ENCODE data around the gene IKZF5. TPM values are rescaled to one million over a fixed set of nuclear protein-coding genes. Genes with fewer than 3 reads are reported as not detected.

IKZF5 gene
- total and polyA plus RNA-seq, 9 of the 15 experiments (the other 6 are each of a cell fraction or from before 2014, with no cell fraction given): 3.8 to 19.6 (median 12.4) TPM

DNA sequence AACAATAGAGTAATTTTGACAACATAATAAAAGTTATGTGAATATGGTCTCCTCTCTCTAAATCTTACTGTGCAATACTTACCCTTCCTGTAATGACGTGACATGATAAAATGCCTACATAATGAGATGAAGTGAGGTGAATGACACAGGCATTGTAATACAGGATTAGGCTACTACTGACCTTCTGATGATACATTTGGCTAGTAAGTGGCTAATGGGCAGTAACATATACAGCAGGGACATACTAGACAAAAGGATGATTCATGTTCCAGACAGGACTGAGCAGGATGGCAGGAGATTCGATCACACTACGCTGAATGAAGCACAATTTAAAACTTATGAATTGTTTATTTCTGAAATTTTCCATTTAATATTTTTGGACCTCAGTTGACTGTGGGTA, 59.3 kb downstream of the IKZF5 start:
- Histone ChIP-seq H3K27me3 (ENCODE audit: control insufficient read depth in 2 of 2, insufficient read depth in 2 of 2, low read length in 2 of 2) (no peaks in the 10 kb centered on the region), H2AFZ (ENCODE audit: low read depth, low read length) (no peak overlapping the region), H3K27ac (ENCODE audit: extremely low read depth, low read depth, low read length) (no peak overlapping the region), H3K9me1 (ENCODE audit: control insufficient read depth, insufficient read depth, low read length) (no peaks in the 10 kb centered on the region), H3K9ac (ENCODE audit: insufficient read depth in 1 of 2, low read depth in 2 of 2, low read length in 2 of 2) (no peak overlapping the region), H3K4me2 (ENCODE audit: insufficient read depth, low read length) (no peak overlapping the region), H4K20me1 (replicated peaks; ENCODE audit: control insufficient read depth, insufficient read depth, low read length) (no peaks in the 10 kb centered on the region), H3K79me2 (ENCODE audit: control insufficient read depth, insufficient read depth, low read length) (peaks cover 16% of the 10 kb centered on the region), H3K36me3 (ENCODE audit: control insufficient read depth, insufficient read depth, low read length) (peaks cover 42% of the 10 kb centered on the region; the same call in 1 of the 3 replicates), H3K4me3 (no peak overlapping the region), H3K4me1 (replicated peaks in 1 of 2; ENCODE audit: control insufficient read depth in 2 of 2, insufficient read depth in 2 of 2, low read length in 2 of 2) (peaks cover 0 to 5% of the 10 kb centered on the region in 2 experiments; a peak in 3 of 5 replicates), H3K9me3 (replicated peaks; ENCODE audit: control insufficient read depth, insufficient read depth, low read depth, low read length) (no peaks in the 10 kb centered on the region)
- BruUV-seq (replicated peaks): no TSS peak
- TF ChIP-seq, protein P1, sequence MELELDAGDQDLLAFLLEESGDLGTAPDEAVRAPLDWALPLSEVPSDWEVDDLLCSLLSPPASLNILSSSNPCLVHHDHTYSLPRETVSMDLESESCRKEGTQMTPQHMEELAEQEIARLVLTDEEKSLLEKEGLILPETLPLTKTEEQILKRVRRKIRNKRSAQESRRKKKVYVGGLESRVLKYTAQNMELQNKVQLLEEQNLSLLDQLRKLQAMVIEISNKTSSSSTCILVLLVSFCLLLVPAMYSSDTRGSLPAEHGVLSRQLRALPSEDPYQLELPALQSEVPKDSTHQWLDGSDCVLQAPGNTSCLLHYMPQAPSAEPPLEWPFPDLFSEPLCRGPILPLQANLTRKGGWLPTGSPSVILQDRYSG (tag; conservative IDR thresholded peaks at IDR 0.05; ENCODE audit: low read depth): no peak
- TF ChIP-seq MTA2 (IDR thresholded peaks at IDR 0.05; ENCODE audit: low read depth): no peak
- TF ChIP-seq, protein P2, sequence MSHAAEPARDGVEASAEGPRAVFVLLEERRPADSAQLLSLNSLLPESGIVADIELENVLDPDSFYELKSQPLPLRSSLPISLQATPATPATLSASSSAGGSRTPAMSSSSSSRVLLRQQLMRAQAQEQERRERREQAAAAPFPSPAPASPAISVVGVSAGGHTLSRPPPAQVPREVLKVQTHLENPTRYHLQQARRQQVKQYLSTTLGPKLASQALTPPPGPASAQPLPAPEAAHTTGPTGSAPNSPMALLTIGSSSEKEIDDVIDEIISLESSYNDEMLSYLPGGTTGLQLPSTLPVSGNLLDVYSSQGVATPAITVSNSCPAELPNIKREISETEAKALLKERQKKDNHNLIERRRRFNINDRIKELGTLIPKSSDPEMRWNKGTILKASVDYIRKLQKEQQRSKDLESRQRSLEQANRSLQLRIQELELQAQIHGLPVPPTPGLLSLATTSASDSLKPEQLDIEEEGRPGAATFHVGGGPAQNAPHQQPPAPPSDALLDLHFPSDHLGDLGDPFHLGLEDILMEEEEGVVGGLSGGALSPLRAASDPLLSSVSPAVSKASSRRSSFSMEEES (CRISPR knock-in tag; IDR thresholded peaks at IDR 0.05): no peak
- TF ChIP-seq, protein P3, sequence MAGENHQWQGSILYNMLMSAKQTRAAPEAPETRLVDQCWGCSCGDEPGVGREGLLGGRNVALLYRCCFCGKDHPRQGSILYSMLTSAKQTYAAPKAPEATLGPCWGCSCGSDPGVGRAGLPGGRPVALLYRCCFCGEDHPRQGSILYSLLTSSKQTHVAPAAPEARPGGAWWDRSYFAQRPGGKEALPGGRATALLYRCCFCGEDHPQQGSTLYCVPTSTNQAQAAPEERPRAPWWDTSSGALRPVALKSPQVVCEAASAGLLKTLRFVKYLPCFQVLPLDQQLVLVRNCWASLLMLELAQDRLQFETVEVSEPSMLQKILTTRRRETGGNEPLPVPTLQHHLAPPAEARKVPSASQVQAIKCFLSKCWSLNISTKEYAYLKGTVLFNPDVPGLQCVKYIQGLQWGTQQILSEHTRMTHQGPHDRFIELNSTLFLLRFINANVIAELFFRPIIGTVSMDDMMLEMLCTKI (IDR thresholded peaks at IDR 0.05; ENCODE audit: partially characterized antibody): no peak
- no peak for TF ChIP-seq ZNF146 (CRISPR knock-in tag; IDR thresholded peaks at IDR 0.05; ENCODE audit: unreplicated experiment)
- TF ChIP-seq ZSCAN29 (IDR thresholded peaks at IDR 0.05): no peak
- TF ChIP-seq MAFK (IDR thresholded peaks at IDR 0.05; ENCODE audit: low read length): no peak
- no peak for TF ChIP-seq L3MBTL2 (IDR thresholded peaks at IDR 0.05)
- TF ChIP-seq ZBTB1 (CRISPR knock-in tag; IDR thresholded peaks at IDR 0.05; ENCODE audit: borderline replicate concordance, low read depth): no peak
- intact Hi-C loops (cut with micrococcal nuclease) (no loop called here), in situ Hi-C loops (cut with MboI) (no loop called here)
- WGBS (ENCODE audit: insufficient coverage, low coverage, missing lambda C conversion rate): 93% methylated on average over 3 of the region's 3 CpGs
- no peak for ATAC-seq
- FAIRE-seq: no peak
- ChIA-PET POLR2A (no interaction called here), CTCF (ENCODE audit: low intra/inter-chr PET ratio) (no interaction called here)
- DNase-seq (ENCODE audit: extremely low read depth in 1 of 4, low spot score in 3 of 4): no peak

Other genes starting within 250 kb of the IKZF5 start
Only the 7 nearest of the 9 such genes appear.
- gene FAM24B, start 129.2 kb downstream of the IKZF5 start, total RNA-seq (2014; rRNA removed): 6.4 and 9.4 TPM in 2 replicates
- gene FAM24B, start 129.2 kb downstream of the IKZF5 start, total RNA-seq (2014; rRNA removed; fragmentation: Illumina TruSeq; extraction: Trizol): 7.6 and 8.5 TPM in 2 replicates
- 5.9 and 7.1 TPM in 2 replicates for gene FAM24B, start 129.2 kb downstream of the IKZF5 start, total RNA-seq (2015; rRNA removed; fragmentation: Illumina TruSeq; extraction: Trizol)
- 5.9 and 8.7 TPM in 2 replicates for gene FAM24B, start 129.2 kb downstream of the IKZF5 start, total RNA-seq (2021)
- gene FAM24B, start 129.2 kb downstream of the IKZF5 start, polyA plus RNA-seq (2011; rRNA removed): 6.0 and 8.4 TPM in 2 replicates
- 7.9 and 9.2 TPM in 2 replicates for gene FAM24B, start 129.2 kb downstream of the IKZF5 start, polyA plus RNA-seq (2014; fragmentation: Illumina TruSeq; extraction: Trizol)
- 10 to 100 TPM; 14.5 to 19.6 TPM for gene FAM24B, start 129.2 kb downstream of the IKZF5 start, polyA plus RNA-seq (2014; fragmentation: Nextera tagmentation; extraction: Ambion mirVana)
- 14.5 TPM in 2 replicates for gene FAM24B, start 129.2 kb downstream of the IKZF5 start, polyA plus RNA-seq (2014; rRNA removed)
- gene FAM24A, start 98.2 kb downstream of the IKZF5 start, total RNA-seq (2014; rRNA removed): not detected in 2 replicates
- not detected in 2 replicates for gene FAM24A, start 98.2 kb downstream of the IKZF5 start, total RNA-seq (2014; rRNA removed; fragmentation: Illumina TruSeq; extraction: Trizol)
- not detected in 2 replicates for gene FAM24A, start 98.2 kb downstream of the IKZF5 start, total RNA-seq (2015; rRNA removed; fragmentation: Illumina TruSeq; extraction: Trizol)
- not detected in 2 replicates for gene FAM24A, start 98.2 kb downstream of the IKZF5 start, total RNA-seq (2021)
- gene FAM24A, start 98.2 kb downstream of the IKZF5 start, polyA plus RNA-seq (2011; rRNA removed): not detected in 2 replicates
- not detected in 2 replicates for gene FAM24A, start 98.2 kb downstream of the IKZF5 start, polyA plus RNA-seq (2014; fragmentation: Illumina TruSeq; extraction: Trizol)
- gene FAM24A, start 98.2 kb downstream of the IKZF5 start, polyA plus RNA-seq (2014; fragmentation: Nextera tagmentation; extraction: Ambion mirVana): not detected
- gene FAM24A, start 98.2 kb downstream of the IKZF5 start, polyA plus RNA-seq (2014; rRNA removed): not detected in 2 replicates
- gene C10orf88, start 54.6 kb downstream of the IKZF5 start, total RNA-seq (2014; rRNA removed): 5.5 and 7.5 TPM in 2 replicates
- 9.2 and 10.8 TPM in 2 replicates for gene C10orf88, start 54.6 kb downstream of the IKZF5 start, total RNA-seq (2014; rRNA removed; fragmentation: Illumina TruSeq; extraction: Trizol)
- gene C10orf88, start 54.6 kb downstream of the IKZF5 start, total RNA-seq (2015; rRNA removed; fragmentation: Illumina TruSeq; extraction: Trizol): 6.2 and 7.5 TPM in 2 replicates
- 6.5 and 7.8 TPM in 2 replicates for gene C10orf88, start 54.6 kb downstream of the IKZF5 start, total RNA-seq (2021)
- 4.8 and 7.5 TPM in 2 replicates for gene C10orf88, start 54.6 kb downstream of the IKZF5 start, polyA plus RNA-seq (2011; rRNA removed)
- gene C10orf88, start 54.6 kb downstream of the IKZF5 start, polyA plus RNA-seq (2014; fragmentation: Illumina TruSeq; extraction: Trizol): 9.6 and 10.1 TPM in 2 replicates
- gene C10orf88, start 54.6 kb downstream of the IKZF5 start, polyA plus RNA-seq (2014; fragmentation: Nextera tagmentation; extraction: Ambion mirVana): 1 to 10 TPM; 2.5 to 3.0 TPM
- 5.4 and 6.7 TPM in 2 replicates for gene C10orf88, start 54.6 kb downstream of the IKZF5 start, polyA plus RNA-seq (2014; rRNA removed)
- gene PSTK, start 28.4 kb downstream of the IKZF5 start, total RNA-seq (2014; rRNA removed): 10.5 and 13.2 TPM in 2 replicates
- 16.3 and 18.9 TPM in 2 replicates for gene PSTK, start 28.4 kb downstream of the IKZF5 start, total RNA-seq (2014; rRNA removed; fragmentation: Illumina TruSeq; extraction: Trizol)
- gene PSTK, start 28.4 kb downstream of the IKZF5 start, total RNA-seq (2015; rRNA removed; fragmentation: Illumina TruSeq; extraction: Trizol): 12.7 and 13.8 TPM in 2 replicates
- gene PSTK, start 28.4 kb downstream of the IKZF5 start, total RNA-seq (2021): 14.3 and 17.0 TPM in 2 replicates
- 18.9 and 21.5 TPM in 2 replicates for gene PSTK, start 28.4 kb downstream of the IKZF5 start, polyA plus RNA-seq (2011; rRNA removed)
- gene PSTK, start 28.4 kb downstream of the IKZF5 start, polyA plus RNA-seq (2014; fragmentation: Illumina TruSeq; extraction: Trizol): 16.3 and 16.4 TPM in 2 replicates
- gene PSTK, start 28.4 kb downstream of the IKZF5 start, polyA plus RNA-seq (2014; fragmentation: Nextera tagmentation; extraction: Ambion mirVana): 10 to 100 TPM; 46.5 to 49.7 TPM
- gene PSTK, start 28.4 kb downstream of the IKZF5 start, polyA plus RNA-seq (2014; rRNA removed): 19.3 and 23.3 TPM in 2 replicates
- 2.9 TPM in 2 replicates for gene ACADSB, start 211 bp upstream of the IKZF5 start, total RNA-seq (2014; rRNA removed)
- gene ACADSB, start 211 bp upstream of the IKZF5 start, total RNA-seq (2014; rRNA removed; fragmentation: Illumina TruSeq; extraction: Trizol): 4.0 and 5.7 TPM in 2 replicates
- 4.6 TPM in 2 replicates for gene ACADSB, start 211 bp upstream of the IKZF5 start, total RNA-seq (2015; rRNA removed; fragmentation: Illumina TruSeq; extraction: Trizol)
- 7.8 and 8.0 TPM in 2 replicates for gene ACADSB, start 211 bp upstream of the IKZF5 start, total RNA-seq (2021)
- 8.0 TPM in 2 replicates for gene ACADSB, start 211 bp upstream of the IKZF5 start, polyA plus RNA-seq (2011; rRNA removed)
- 5.0 and 5.8 TPM in 2 replicates for gene ACADSB, start 211 bp upstream of the IKZF5 start, polyA plus RNA-seq (2014; fragmentation: Illumina TruSeq; extraction: Trizol)
- 1 to 10 TPM; 4.7 to 9.1 TPM for gene ACADSB, start 211 bp upstream of the IKZF5 start, polyA plus RNA-seq (2014; fragmentation: Nextera tagmentation; extraction: Ambion mirVana)
- 5.5 and 6.0 TPM in 2 replicates for gene ACADSB, start 211 bp upstream of the IKZF5 start, polyA plus RNA-seq (2014; rRNA removed)
- gene HMX3, start 127.2 kb upstream of the IKZF5 start, total RNA-seq (2014; rRNA removed): 26.8 and 42.7 TPM in 2 replicates
- gene HMX3, start 127.2 kb upstream of the IKZF5 start, total RNA-seq (2014; rRNA removed; fragmentation: Illumina TruSeq; extraction: Trizol): 0.41 and 0.58 TPM in 2 replicates
- gene HMX3, start 127.2 kb upstream of the IKZF5 start, total RNA-seq (2015; rRNA removed; fragmentation: Illumina TruSeq; extraction: Trizol): 7.4 and 9.6 TPM in 2 replicates
- 43.2 and 43.5 TPM in 2 replicates for gene HMX3, start 127.2 kb upstream of the IKZF5 start, total RNA-seq (2021)
- gene HMX3, start 127.2 kb upstream of the IKZF5 start, polyA plus RNA-seq (2011; rRNA removed): 1.2 and 2.8 TPM in 2 replicates
- 0.55 and 2.8 TPM in 2 replicates for gene HMX3, start 127.2 kb upstream of the IKZF5 start, polyA plus RNA-seq (2014; fragmentation: Illumina TruSeq; extraction: Trizol)
- not detected for gene HMX3, start 127.2 kb upstream of the IKZF5 start, polyA plus RNA-seq (2014; fragmentation: Nextera tagmentation; extraction: Ambion mirVana)
- 20.5 and 24.5 TPM in 2 replicates for gene HMX3, start 127.2 kb upstream of the IKZF5 start, polyA plus RNA-seq (2014; rRNA removed)
- 0.36 and 0.37 TPM in 2 replicates for gene HMX2, start 139.3 kb upstream of the IKZF5 start, total RNA-seq (2014; rRNA removed)
- 0.07 and 0.13 TPM in 2 replicates for gene HMX2, start 139.3 kb upstream of the IKZF5 start, total RNA-seq (2014; rRNA removed; fragmentation: Illumina TruSeq; extraction: Trizol)
- 0.07 TPM in 1 of 2 replicates, not detected in the other for gene HMX2, start 139.3 kb upstream of the IKZF5 start, total RNA-seq (2015; rRNA removed; fragmentation: Illumina TruSeq; extraction: Trizol)
- 0.40 and 0.58 TPM in 2 replicates for gene HMX2, start 139.3 kb upstream of the IKZF5 start, total RNA-seq (2021)
- 0.08 TPM in 1 of 2 replicates, not detected in the other for gene HMX2, start 139.3 kb upstream of the IKZF5 start, polyA plus RNA-seq (2011; rRNA removed)
- gene HMX2, start 139.3 kb upstream of the IKZF5 start, polyA plus RNA-seq (2014; fragmentation: Illumina TruSeq; extraction: Trizol): 0.09 and 0.12 TPM in 2 replicates
- gene HMX2, start 139.3 kb upstream of the IKZF5 start, polyA plus RNA-seq (2014; fragmentation: Nextera tagmentation; extraction: Ambion mirVana): not detected
- 0.05 and 0.37 TPM in 2 replicates for gene HMX2, start 139.3 kb upstream of the IKZF5 start, polyA plus RNA-seq (2014; rRNA removed)

All from K562 (cell line).